Caco-2 (cell line): Measurements from ENCODE around the gene SLC26A1. TPM values are rescaled to one million over a fixed set of nuclear protein-coding genes. Genes with fewer than 3 reads are reported as not detected.
A peak's percentile ranks its signal among the peaks of the same experiment; 100 is the strongest.

Experiments used
- BruUV-seq: library from RNA; stranded (reverse); fragments of 400-500 nt; replicated peaks from 2 replicates; lab custom pipeline; 2021; lab: Mats Ljungman, UMichigan
- CTCF ChIA-PET: fragments of 300-600 bp; sonication (Branson Sonifier 250); formaldehyde crosslinking; loops from one replicate; lab custom pipeline; 2022; ENCODE audit warnings: antibody characterized with exemption; lab: Charles Lee
- POLR2A ChIA-PET: fragments of 300-600 bp; sonication (Branson Sonifier 250); formaldehyde crosslinking; loops from one replicate; lab custom pipeline; 2022; ENCODE audit warnings: antibody characterized with exemption; lab: Charles Lee
- DNase-seq, 2 experiments: peaks; one replicate each; pipeline versions ENCODE4 v3.0.0 to v3.0.0-alpha.2; 2020 to 2022
- H3K27me3 ChIP-seq: replicated peaks from 2 replicates; pipeline ENCODE4 v1.6.0; 2011; ENCODE audit warnings: low read length; ENCODE audit not compliant: control insufficient read depth, insufficient read depth
- H3K36me3 ChIP-seq: 2 replicates; pipeline ENCODE4 v1.5.1; 2011; ENCODE audit warnings: low read length; ENCODE audit not compliant: control insufficient read depth, insufficient read depth
- H3K4me1 ChIP-seq: fragments of 250-450 bp; sonication (Bioruptor Pico); 2 replicates; pipeline ENCODE4 v1.5.1; 2020; ENCODE audit warnings: mild to moderate bottlenecking
- H3K4me3 ChIP-seq: 2 replicates; pipeline ENCODE4 v1.5.1; 2011; ENCODE audit warnings: low read depth, mild to moderate bottlenecking, control low read depth, low read length
- H3K9me3 ChIP-seq: fragments of 250-450 bp; sonication (Bioruptor Pico); 2 replicates; pipeline ENCODE4 v1.5.1; 2020; ENCODE audit warnings: mild to moderate bottlenecking, moderate library complexity
- H3K27ac Mint-ChIP-seq: one replicate; pipeline ENCODE4 v1.8.0; 2022; ENCODE audit warnings: mixed read lengths; ENCODE audit not compliant: unreplicated experiment
- H3K27me3 Mint-ChIP-seq: one replicate; pipeline ENCODE4 v1.8.0; 2022; ENCODE audit warnings: mixed read lengths; ENCODE audit not compliant: insufficient read depth, unreplicated experiment
- H3K36me3 Mint-ChIP-seq: one replicate; pipeline ENCODE4 v1.8.0; 2022; ENCODE audit warnings: mild to moderate bottlenecking, mixed read lengths; ENCODE audit not compliant: insufficient read depth, unreplicated experiment
- H3K4me1 Mint-ChIP-seq: one replicate; pipeline ENCODE4 v1.8.0; 2022; ENCODE audit warnings: low read depth, mixed read lengths; ENCODE audit not compliant: unreplicated experiment
- H3K4me3 Mint-ChIP-seq: one replicate; pipeline ENCODE4 v1.8.0; 2022; ENCODE audit warnings: mild to moderate bottlenecking, moderate library complexity, mixed read lengths; ENCODE audit not compliant: unreplicated experiment
- H3K9me3 Mint-ChIP-seq: one replicate; pipeline ENCODE4 v1.8.0; 2022; ENCODE audit warnings: mixed read lengths; ENCODE audit not compliant: unreplicated experiment
- intact Hi-C: fragments of 100-400 bp; cut with micrococcal nuclease; formaldehyde crosslinking; loops from one replicate; pipeline ENCODE4 v1.10.0; 2022; ENCODE audit not compliant: unreplicated experiment
- total RNA-seq: library from RNA; stranded (reverse); gene quantifications from 2 replicates; pipeline ENCODE4 v1.2.3, GENCODE V29; 2022
- TF ChIP-seq, protein P1 (sequence below), 2 experiments: fragments of 200-600 bp in 1 of 2; IDR thresholded peaks; 1 replicate in 1 of 2; 2 replicates in 1 of 2; pipeline versions ENCODE4 v1.5.1 to v1.8.0; 2011 to 2022; ENCODE audit warnings: antibody characterized with exemption in 1 of 2, control low read depth in 1 of 2, inconsistent platforms in 1 of 2, low read depth in 1 of 2, low read length in 1 of 2, mild to moderate bottlenecking in 1 of 2, moderate library complexity in 1 of 2; ENCODE audit not compliant: insufficient read depth in 1 of 2, severe bottlenecking in 1 of 2, unreplicated experiment in 1 of 2

Gene SLC26A1
- total RNA-seq, 1 experiment from 2014 or later, result 9.6 TPM

GRCh38 chr4:970854-971520 is 22.2 kb downstream of the SLC26A1 start:
- no TSS peak for BruUV-seq
- POLR2A ChIA-PET, result no interaction called here

DNA sequence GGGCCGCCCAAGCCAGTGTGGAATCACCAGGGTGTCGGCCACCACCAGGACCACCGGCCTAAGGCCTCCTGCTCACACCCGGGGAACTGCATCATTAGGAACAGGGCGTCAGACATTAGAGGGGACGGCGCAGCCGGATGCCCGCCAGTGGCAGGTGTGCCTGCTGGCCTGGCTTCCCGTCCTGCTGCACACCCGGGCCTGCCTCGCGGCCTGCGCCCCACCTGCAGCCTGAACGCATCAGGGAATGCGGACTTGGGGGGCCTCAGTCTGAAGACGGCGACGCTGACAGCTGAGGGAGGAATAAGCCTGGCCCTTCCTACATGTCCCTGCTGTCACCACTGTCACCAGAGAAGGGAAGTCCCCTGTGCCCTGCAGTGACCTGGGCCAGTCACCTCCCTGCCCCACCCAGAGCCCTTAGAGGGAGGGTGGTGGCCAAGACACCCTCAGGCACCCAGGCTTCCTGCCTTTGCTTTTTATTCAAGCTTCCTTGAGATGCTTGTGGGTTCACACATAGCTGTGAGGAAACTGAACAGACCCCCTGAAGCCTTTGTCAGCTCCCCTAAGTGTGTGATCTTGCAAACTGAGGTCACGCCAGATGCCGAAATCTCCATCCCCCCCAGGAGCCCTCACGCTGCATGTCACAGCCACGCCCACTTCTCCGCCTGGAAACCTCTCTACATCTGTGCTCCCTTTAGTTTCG is 23.0 kb downstream of the SLC26A1 start:
- POLR2A ChIA-PET, result interaction anchor here (0.5 kb wide), 1 partner anchor 304 kb away, joined by 11 read pairs; no protein-coding TSS in a partner anchor
- H3K27me3 ChIP-seq, result no peaks in the 10 kb centered on the region
- H3K27ac Mint-ChIP-seq, result no peak overlapping the region
- H3K36me3 ChIP-seq, result no peaks in the 10 kb centered on the region
- peaks cover 8% of the 10 kb centered on the region for H3K36me3 Mint-ChIP-seq
- TF ChIP-seq, protein P1, sequence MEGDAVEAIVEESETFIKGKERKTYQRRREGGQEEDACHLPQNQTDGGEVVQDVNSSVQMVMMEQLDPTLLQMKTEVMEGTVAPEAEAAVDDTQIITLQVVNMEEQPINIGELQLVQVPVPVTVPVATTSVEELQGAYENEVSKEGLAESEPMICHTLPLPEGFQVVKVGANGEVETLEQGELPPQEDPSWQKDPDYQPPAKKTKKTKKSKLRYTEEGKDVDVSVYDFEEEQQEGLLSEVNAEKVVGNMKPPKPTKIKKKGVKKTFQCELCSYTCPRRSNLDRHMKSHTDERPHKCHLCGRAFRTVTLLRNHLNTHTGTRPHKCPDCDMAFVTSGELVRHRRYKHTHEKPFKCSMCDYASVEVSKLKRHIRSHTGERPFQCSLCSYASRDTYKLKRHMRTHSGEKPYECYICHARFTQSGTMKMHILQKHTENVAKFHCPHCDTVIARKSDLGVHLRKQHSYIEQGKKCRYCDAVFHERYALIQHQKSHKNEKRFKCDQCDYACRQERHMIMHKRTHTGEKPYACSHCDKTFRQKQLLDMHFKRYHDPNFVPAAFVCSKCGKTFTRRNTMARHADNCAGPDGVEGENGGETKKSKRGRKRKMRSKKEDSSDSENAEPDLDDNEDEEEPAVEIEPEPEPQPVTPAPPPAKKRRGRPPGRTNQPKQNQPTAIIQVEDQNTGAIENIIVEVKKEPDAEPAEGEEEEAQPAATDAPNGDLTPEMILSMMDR (IDR thresholded peaks at IDR 0.05; ENCODE audit: insufficient read depth in 1 of 2, low read depth in 1 of 2, low read length in 1 of 2, severe bottlenecking in 1 of 2, unreplicated experiment in 1 of 2), result no peak
- CTCF ChIA-PET, result no interaction called here
- H3K4me1 Mint-ChIP-seq, result no peaks in the 10 kb centered on the region
- BruUV-seq, result TSS peak; percentile 21
- H3K4me3 ChIP-seq, result no peak overlapping the region
- H3K9me3 ChIP-seq, result no peaks in the 10 kb centered on the region; the same call in 1 of the 2 replicates
- H3K27me3 Mint-ChIP-seq, result no peaks in the 10 kb centered on the region
- no peak overlapping the region for H3K4me3 Mint-ChIP-seq
- H3K4me1 ChIP-seq, result peaks cover 6% of the 10 kb centered on the region; the same call in 1 of the 2 replicates
- H3K9me3 Mint-ChIP-seq, result no peaks in the 10 kb centered on the region
- intact Hi-C loops, result loop anchor here (5.0 kb wide), 1 partner anchor 38 kb away; the partner anchor contains the start of genes GAK and TMEM175
- DNase-seq, result no peak

More at GRCh38 chr4:970854-971520, 22.2 kb downstream of the SLC26A1 start:
- Mint-ChIP-seq H3K9me3 (no peaks in the 10 kb centered on the region), H3K4me1 (no peaks in the 10 kb centered on the region), H3K27ac (no peak overlapping the region), H3K27me3 (no peaks in the 10 kb centered on the region), H3K36me3 (peaks cover 11% of the 10 kb centered on the region), H3K4me3 (no peak overlapping the region)
- no peaks in the 10 kb centered on the region for H3K36me3 ChIP-seq
- peaks cover 6% of the 10 kb centered on the region; the same call in 1 of the 2 replicates for H3K4me1 ChIP-seq
- TF ChIP-seq, protein P1 (IDR thresholded peaks at IDR 0.05; ENCODE audit: insufficient read depth in 1 of 2, low read depth in 1 of 2, low read length in 1 of 2, severe bottlenecking in 1 of 2, unreplicated experiment in 1 of 2), result no peak
- CTCF ChIA-PET, result no interaction called here
- H3K9me3 ChIP-seq, result no peaks in the 10 kb centered on the region; the same call in 1 of the 2 replicates
- H3K27me3 ChIP-seq, result no peaks in the 10 kb centered on the region
- no peak overlapping the region for H3K4me3 ChIP-seq
- intact Hi-C loops, result loop anchor here (5.0 kb wide), 1 partner anchor 39 kb away; the partner anchor contains the start of genes GAK and TMEM175
- no peak for DNase-seq

- H3K4me3 ChIP-seq, result no peak overlapping the region
- H3K4me3 Mint-ChIP-seq, result no peak overlapping the region
- TF ChIP-seq, protein P1 (IDR thresholded peaks at IDR 0.05; ENCODE audit: insufficient read depth in 1 of 2, low read depth in 1 of 2, low read length in 1 of 2, severe bottlenecking in 1 of 2, unreplicated experiment in 1 of 2), result no peak
- DNase-seq, result no peak
- CTCF ChIA-PET, result no interaction called here
- BruUV-seq, result no TSS peak
- H3K9me3 Mint-ChIP-seq, result no peaks in the 10 kb centered on the region
- no peaks in the 10 kb centered on the region for H3K27me3 ChIP-seq
- peaks cover 8% of the 10 kb centered on the region for H3K36me3 Mint-ChIP-seq
- H3K27me3 Mint-ChIP-seq, result no peaks in the 10 kb centered on the region
- POLR2A ChIA-PET, result no interaction called here
- H3K9me3 ChIP-seq, result no peaks in the 10 kb centered on the region
- peaks cover 6% of the 10 kb centered on the region; the same call in 1 of the 2 replicates for H3K4me1 ChIP-seq
- intact Hi-C loops, result no loop called here
- H3K36me3 ChIP-seq, result no peaks in the 10 kb centered on the region
- H3K27ac Mint-ChIP-seq, result no peak overlapping the region
- H3K4me1 Mint-ChIP-seq, result no peaks in the 10 kb centered on the region
Observed at GRCh38 chr4:968621-969394, 24.4 kb downstream of the SLC26A1 start.
